ENCODE data around the gene TRIM72. TPM values are rescaled to one million over a fixed set of nuclear protein-coding genes. Genes with fewer than 3 reads are reported as not detected.

TRIM72 gene
- total and polyA plus RNA-seq, 8 donors, result under 0.01 to 0.12 (median 0.02) TPM; not detected in 5

DNA sequence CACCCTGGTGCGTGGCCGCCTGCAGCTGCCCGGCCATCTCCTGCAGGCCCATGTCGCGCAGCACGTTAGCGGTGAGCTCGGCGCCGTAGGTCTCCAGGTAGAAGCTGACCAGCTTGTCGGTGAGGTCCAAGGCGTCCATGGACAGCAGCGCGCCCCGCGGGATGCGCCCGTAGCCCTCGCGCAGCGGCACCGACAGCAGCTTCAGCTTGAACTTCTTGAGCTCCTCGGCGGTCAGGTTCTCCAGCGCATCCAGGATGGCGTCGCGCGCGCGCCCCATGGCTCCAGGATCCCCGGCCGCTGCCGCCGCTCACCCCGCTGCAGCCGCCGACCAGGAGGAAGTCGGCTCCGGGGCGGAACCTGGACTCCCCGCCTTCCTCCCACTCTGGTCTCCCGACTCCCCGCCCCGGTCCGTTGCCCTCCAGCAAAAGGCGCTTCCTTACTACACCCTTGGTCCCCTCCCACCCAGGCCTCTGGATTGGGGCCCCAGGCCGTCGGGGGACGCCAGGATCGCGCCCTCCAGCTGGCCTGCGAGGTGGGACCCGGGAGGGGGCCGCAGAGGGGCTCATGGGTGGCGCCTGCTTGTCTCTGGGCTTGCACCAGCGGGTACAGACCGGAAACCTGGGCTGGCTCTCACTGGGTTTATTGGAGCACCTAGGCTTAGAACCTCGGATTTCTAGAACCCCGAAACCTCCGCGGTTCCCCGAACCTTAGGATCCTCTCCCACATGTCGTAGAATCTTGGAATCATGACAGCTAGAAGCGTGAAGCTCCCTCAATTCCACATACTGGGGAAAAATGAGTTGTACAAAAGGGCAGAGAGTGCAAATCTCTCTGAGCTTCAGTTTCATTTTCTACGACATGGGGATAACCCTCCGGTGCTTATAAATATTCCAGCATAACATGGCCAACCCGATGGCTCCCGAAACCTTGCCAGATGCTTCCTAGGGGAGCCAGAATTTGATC, 11.2 kb upstream of the TRIM72 start, which contains the start of gene PYCARD:
Gene PYCARD (minus strand): TSS at position 347 of the 962 bp plus-strand sequence. CDS start 70 bp downstream, at position 277.
- FAIRE-seq (no peak), ATAC-seq (peak; percentile 47 to 78 (median 70)), DNase-seq (peak in 5 of 6 donors; percentile 39 to 83 (median 48))
- Histone ChIP-seq H3K4me1 (peaks cover 0 to 4% (median 0%) of the 10 kb centered on the region in 3 donors), H3K4me3 (peak within 1 kb of the TSS; percentile 45 to 63 (median 56)), H3K27ac (peak within 1 kb of the TSS in 3 of 4 donors; percentile 22 to 69 (median 24)), H3K36me3 (no peaks in the 10 kb centered on the region), H3K27me3 (no peaks in the 10 kb centered on the region), H3K9me3 (no peaks in the 10 kb centered on the region)
- no peak for TF ChIP-seq CTCF (IDR thresholded peaks at IDR 0.05)
- 16 to 23% methylated on average over 54 to 69 of the region's 69 CpGs for WGBS, 2 donors
- intact Hi-C loops (cut with DNase I), result no loop called here

GRCh38 chr16:31204871-31205666, 8.8 kb upstream of the TRIM72 start:
- 87% methylated on average over 9 of the region's 9 CpGs for WGBS, 2 donors
- H3K27me3 ChIP-seq, result no peaks in the 10 kb centered on the region
- no peaks in the 10 kb centered on the region for H3K9me3 ChIP-seq
- FAIRE-seq, result no peak
- no peak for ATAC-seq
- H3K36me3 ChIP-seq, result no peaks in the 10 kb centered on the region
- intact Hi-C loops (cut with DNase I), result no loop called here
- DNase-seq, result peak in 1 of 6 donors; percentile 29
- TF ChIP-seq CTCF (IDR thresholded peaks at IDR 0.05), result no peak
- no peak overlapping the region for H3K27ac ChIP-seq
- H3K4me3 ChIP-seq, result no peak overlapping the region
- peaks cover 0 to 4% (median 0%) of the 10 kb centered on the region in 3 donors for H3K4me1 ChIP-seq

DNA sequence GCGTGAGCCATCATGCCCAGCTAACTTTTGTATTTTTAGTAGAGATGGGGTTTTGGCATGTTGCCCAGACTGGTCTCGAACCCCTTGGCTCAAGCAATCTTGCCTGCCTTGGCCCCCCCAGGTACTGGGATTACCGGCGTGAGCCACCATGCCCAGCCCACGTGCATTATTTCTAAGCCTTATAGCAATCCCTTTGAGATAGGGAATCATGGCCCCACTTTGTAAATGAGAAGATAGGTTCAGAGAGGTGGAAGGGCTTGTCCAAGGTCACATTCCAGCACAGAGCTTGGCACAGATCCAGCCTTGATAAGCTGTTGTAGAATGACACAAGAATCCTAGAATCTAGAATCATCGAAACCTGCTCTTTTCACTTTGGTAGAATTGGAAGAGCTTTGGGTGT, 7.1 kb upstream of the TRIM72 start:
- TF ChIP-seq CTCF (IDR thresholded peaks at IDR 0.05), result no peak
- WGBS, 2 donors, result 22 to 28% methylated on average over 6 of the region's 6 CpGs

GRCh38 chr16:31213342-31213741, 577 bp upstream of the TRIM72 start:
- TF ChIP-seq CTCF (IDR thresholded peaks at IDR 0.05), result no peak
- H3K4me3 ChIP-seq, result no peak overlapping the region
- WGBS, 2 donors, result 100% methylated on average over 1 of the region's 1 CpG
- no peaks in the 10 kb centered on the region for H3K9me3 ChIP-seq
- H3K27me3 ChIP-seq, result peaks cover 0 to 18% (median 3%) of the 10 kb centered on the region in 4 donors
- intact Hi-C loops (cut with DNase I), result no loop called here
- H3K4me1 ChIP-seq, result peaks cover 15 to 17% (median 16%) of the 10 kb centered on the region in 3 donors
- no peak overlapping the region for H3K27ac ChIP-seq
- FAIRE-seq, result no peak
- H3K36me3 ChIP-seq, result no peaks in the 10 kb centered on the region
- no peak for DNase-seq
- no peak for ATAC-seq

More for the DNA sequence above, 7.1 kb upstream of the TRIM72 start:
- no peaks in the 10 kb centered on the region for H3K36me3 ChIP-seq
- H3K27me3 ChIP-seq, result no peaks in the 10 kb centered on the region
- H3K4me3 ChIP-seq, result no peak overlapping the region
- H3K9me3 ChIP-seq, result no peaks in the 10 kb centered on the region
- no peak overlapping the region for H3K27ac ChIP-seq
- no peak for DNase-seq
- FAIRE-seq, result no peak
- intact Hi-C loops (cut with DNase I), result no loop called here
- no peaks in the 10 kb centered on the region for H3K4me1 ChIP-seq
- no peak for ATAC-seq
